Measurements from ENCODE around the gene ANKMY1. TPM values are rescaled to one million over a fixed set of nuclear protein-coding genes. Genes with fewer than 3 reads are reported as not detected.

Gene ANKMY1
- total RNA-seq, 1 experiment from 2014 or later: 19.5 TPM

DNA sequence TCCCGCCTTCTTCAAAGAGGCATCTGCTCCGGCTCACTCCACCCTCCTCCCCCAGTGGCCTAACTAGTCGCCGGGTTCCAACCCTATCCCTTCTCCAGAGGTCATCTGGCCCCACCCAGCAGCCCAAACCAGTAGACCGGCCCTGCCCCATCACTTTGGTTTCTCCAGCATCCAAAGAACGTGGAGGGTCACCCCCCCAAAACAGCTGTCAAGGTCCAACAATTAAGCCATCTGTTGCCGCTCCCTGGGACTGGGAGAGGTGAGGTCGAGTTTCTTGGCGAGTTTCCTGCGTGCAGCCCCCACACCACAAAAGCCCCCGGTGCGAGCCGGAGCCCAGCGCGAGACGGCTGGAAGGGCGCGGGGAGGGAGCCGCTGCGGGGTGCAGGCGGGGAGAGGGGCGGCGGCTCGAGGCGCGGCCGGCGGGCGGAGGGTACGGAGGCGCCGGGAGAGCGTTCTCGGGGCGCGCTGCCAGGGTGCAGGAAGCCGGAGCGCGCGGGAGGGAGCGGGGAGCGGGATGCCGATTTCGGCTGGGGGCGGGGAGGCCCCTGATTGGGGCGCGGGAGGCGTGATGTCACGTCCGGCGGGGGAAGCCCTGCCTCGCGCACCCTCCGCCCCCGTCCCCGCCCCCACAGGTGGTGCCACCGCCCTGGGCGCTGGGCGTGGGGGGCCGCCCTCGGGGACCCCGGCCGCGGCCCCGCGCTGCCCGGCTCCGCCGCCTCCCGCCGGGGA is 122.9 kb downstream of the ANKMY1 start:
- intact Hi-C loops (cut with micrococcal nuclease): loop anchor here (1.0 to 2.0 kb wide), 2 partner anchors 48 to 65 kb away; no protein-coding TSS in a partner anchor
- Histone ChIP-seq H3F3A (ENCODE audit: low read length, unreplicated experiment) (peaks cover 4% of the 10 kb centered on the region), H3K9ac (ENCODE audit: low read length) (peak overlapping the region; percentile 98), H3K9me3 (ENCODE audit: low read length) (no peaks in the 10 kb centered on the region), H3K4me2 (ENCODE audit: low read length) (peak overlapping the region; percentile 100), H3K79me2 (ENCODE audit: low read length) (peaks cover 35% of the 10 kb centered on the region), H2AFZ (ENCODE audit: low read length) (peak overlapping the region; percentile 73), H3K4me3 (ENCODE audit: low read length) (peak overlapping the region; percentile 95), H3K27me3 (ENCODE audit: low read length) (no peaks in the 10 kb centered on the region), H3K36me3 (ENCODE audit: low read depth, low read length) (no peaks in the 10 kb centered on the region), H3K9me2 (replicated peaks; ENCODE audit: low read length) (no peaks in the 10 kb centered on the region), H3K4me1 (ENCODE audit: insufficient read depth, low read length) (peaks cover 30% of the 10 kb centered on the region), H4K20me1 (ENCODE audit: low read length) (peaks cover 27% of the 10 kb centered on the region), H3K27ac (ENCODE audit: low read length) (peak overlapping the region; percentile 97)
- ChIA-PET CTCF (no interaction called here), POLR2A (ENCODE audit: unreplicated experiment) (no interaction called here)
- TF ChIP-seq EZH2phosphoT487 (IDR thresholded peaks at IDR 0.05; ENCODE audit: borderline replicate concordance, low read length) (no peak), EZH2 (IDR thresholded peaks at IDR 0.05; ENCODE audit: low read length, unreplicated experiment) (no peak)
- TF ChIP-seq, protein P1, sequence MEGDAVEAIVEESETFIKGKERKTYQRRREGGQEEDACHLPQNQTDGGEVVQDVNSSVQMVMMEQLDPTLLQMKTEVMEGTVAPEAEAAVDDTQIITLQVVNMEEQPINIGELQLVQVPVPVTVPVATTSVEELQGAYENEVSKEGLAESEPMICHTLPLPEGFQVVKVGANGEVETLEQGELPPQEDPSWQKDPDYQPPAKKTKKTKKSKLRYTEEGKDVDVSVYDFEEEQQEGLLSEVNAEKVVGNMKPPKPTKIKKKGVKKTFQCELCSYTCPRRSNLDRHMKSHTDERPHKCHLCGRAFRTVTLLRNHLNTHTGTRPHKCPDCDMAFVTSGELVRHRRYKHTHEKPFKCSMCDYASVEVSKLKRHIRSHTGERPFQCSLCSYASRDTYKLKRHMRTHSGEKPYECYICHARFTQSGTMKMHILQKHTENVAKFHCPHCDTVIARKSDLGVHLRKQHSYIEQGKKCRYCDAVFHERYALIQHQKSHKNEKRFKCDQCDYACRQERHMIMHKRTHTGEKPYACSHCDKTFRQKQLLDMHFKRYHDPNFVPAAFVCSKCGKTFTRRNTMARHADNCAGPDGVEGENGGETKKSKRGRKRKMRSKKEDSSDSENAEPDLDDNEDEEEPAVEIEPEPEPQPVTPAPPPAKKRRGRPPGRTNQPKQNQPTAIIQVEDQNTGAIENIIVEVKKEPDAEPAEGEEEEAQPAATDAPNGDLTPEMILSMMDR (conservative IDR thresholded peaks at IDR 0.05; ENCODE audit: low read depth, low read length): no peak
- ATAC-seq (peak; percentile 35), DNase-seq (peak; percentile 88)
- no TSS peak for BruUV-seq (replicated peaks)

DNA sequence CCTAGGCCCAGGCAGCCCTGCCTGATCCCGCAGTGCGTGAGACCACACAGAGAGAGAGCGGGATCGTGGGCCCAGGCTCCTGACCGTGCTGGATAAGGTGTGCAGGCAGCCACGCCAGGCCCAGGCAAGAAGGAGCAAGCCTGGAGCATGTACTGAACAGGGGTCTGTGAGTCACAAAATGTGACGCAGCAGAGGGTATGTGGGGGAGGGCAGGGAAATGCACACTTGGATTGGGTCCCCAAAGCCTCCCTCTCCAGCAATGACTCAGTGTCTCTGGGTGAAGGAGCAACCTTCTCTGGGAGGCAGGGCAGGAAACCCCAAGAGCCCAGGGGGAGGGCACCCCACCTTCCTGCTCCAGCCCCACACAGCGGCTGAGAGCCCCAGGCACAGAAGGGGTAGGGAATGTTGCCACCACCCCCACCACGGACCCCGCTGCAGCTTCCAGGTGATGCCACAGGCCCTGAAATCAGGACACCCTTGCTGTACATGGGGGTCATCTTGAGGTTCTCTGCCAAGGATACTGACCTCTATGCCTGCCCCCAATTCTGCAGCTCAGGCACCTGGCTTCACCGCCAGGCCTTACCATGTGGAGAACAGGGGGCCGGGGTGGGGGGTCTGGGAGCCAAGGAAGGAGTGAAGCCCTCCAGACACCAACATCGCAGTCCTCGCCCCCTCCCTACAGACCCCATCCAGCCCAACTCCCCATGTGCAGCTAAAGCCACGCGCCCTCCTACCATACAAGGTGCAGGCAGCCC is 123.6 kb downstream of the ANKMY1 start:
- peak; percentile 97 for DNase-seq
- CTCF ChIA-PET: no interaction called here

More for the DNA sequence above, 123.6 kb downstream of the ANKMY1 start:
- intact Hi-C loops (cut with micrococcal nuclease): loop anchor here (1.0 to 2.0 kb wide), 2 partner anchors 47 to 64 kb away; no protein-coding TSS in a partner anchor
- H3K79me2 ChIP-seq (ENCODE audit: low read length): peaks cover 28% of the 10 kb centered on the region
- no peaks in the 10 kb centered on the region for H3K27me3 ChIP-seq (ENCODE audit: low read length)
- H3K27ac ChIP-seq (ENCODE audit: low read length): peak overlapping the region; percentile 97
- peak overlapping the region; percentile 100 for H3K4me2 ChIP-seq (ENCODE audit: low read length)
- peaks cover 30% of the 10 kb centered on the region for H3K4me1 ChIP-seq (ENCODE audit: insufficient read depth, low read length)
- no peak overlapping the region; the same call in 1 of the 2 replicates for H2AFZ ChIP-seq (ENCODE audit: low read length)
- peaks cover 4% of the 10 kb centered on the region for H3F3A ChIP-seq (ENCODE audit: low read length, unreplicated experiment)
- POLR2A ChIA-PET (ENCODE audit: unreplicated experiment): interaction anchor here (0.6 to 0.7 kb wide), 2 partner anchors 48 to 197 kb away, joined by 10 to 11 read pairs; no protein-coding TSS in a partner anchor
- BruUV-seq (replicated peaks): TSS peak; percentile 81
- H3K9ac ChIP-seq (ENCODE audit: low read length): peak overlapping the region; percentile 98
- H3K4me3 ChIP-seq (ENCODE audit: low read length): peak overlapping the region; percentile 95
- no peaks in the 10 kb centered on the region for H3K9me3 ChIP-seq (ENCODE audit: low read length)
- peaks cover 26% of the 10 kb centered on the region for H4K20me1 ChIP-seq (ENCODE audit: low read length)
- no peaks in the 10 kb centered on the region for H3K9me2 ChIP-seq (replicated peaks; ENCODE audit: low read length)
- TF ChIP-seq, protein P1 (conservative IDR thresholded peaks at IDR 0.05; ENCODE audit: low read depth, low read length): no peak
- no peak for TF ChIP-seq EZH2 (IDR thresholded peaks at IDR 0.05; ENCODE audit: low read length, unreplicated experiment)
- TF ChIP-seq EZH2phosphoT487 (IDR thresholded peaks at IDR 0.05; ENCODE audit: borderline replicate concordance, low read length): no peak
- ATAC-seq: peak; percentile 57
- no peaks in the 10 kb centered on the region for H3K36me3 ChIP-seq (ENCODE audit: low read depth, low read length)

All from PC-3 (cell line).